Ascending aorta (tissue), 2 donors: Measurements from ENCODE around the gene SHB. TPM values are rescaled to one million over a fixed set of nuclear protein-coding genes. Genes with fewer than 3 reads are reported as not detected.

Source experiments
- DNase-seq, 2 donors: peaks; one replicate each; pipeline ENCODE4 v3.0.0-alpha.2; 2019; ENCODE audit warnings: low spot score in 2 of 2
- H3K27ac ChIP-seq, 2 donors: fragments of 200-600 bp; sonication (generic); one replicate each; pipeline ENCODE4 v1.5.1; 2016 to 2017; ENCODE audit warnings: mild to moderate bottlenecking in 1 of 2
- H3K27me3 ChIP-seq: fragments of 200-600 bp; sonication (generic); one replicate; pipeline ENCODE4 v1.5.1; 2017
- H3K36me3 ChIP-seq, 2 donors: fragments of 200-600 bp; sonication (generic); one replicate each; pipeline ENCODE4 v1.5.1; 2016
- H3K4me1 ChIP-seq, 2 donors: fragments of 200-600 bp; sonication (generic); one replicate each; pipeline ENCODE4 v1.5.1; 2016 to 2017; ENCODE audit warnings: mild to moderate bottlenecking in 1 of 2
- H3K4me3 ChIP-seq, 2 donors: fragments of 200-600 bp; sonication (generic); one replicate each; pipeline ENCODE4 v1.5.1; 2016 to 2017; ENCODE audit warnings: mild to moderate bottlenecking in 1 of 2
- H3K9me3 ChIP-seq, 2 donors: fragments of 200-600 bp; sonication (generic); one replicate each; pipeline ENCODE4 v1.5.1; 2016
- intact Hi-C: fragments of 100-400 bp; cut with DNase I; formaldehyde crosslinking; loops from one replicate; pipeline ENCODE4 v1.15.1; 2023
- total RNA-seq: library from RNA; depleted of rRNA; stranded (reverse); fragments of >200 nt; gene quantifications from one replicate; pipeline ENCODE4 v1.1.0, GENCODE V29; 2016
- TF ChIP-seq, protein P1 (sequence below), 3 experiments: fragments of 200-600 bp in 2 of 3; fragments of 450-650 bp in 1 of 3; sonication (generic) in 2 of 3; IDR thresholded peaks; one replicate each; pipeline ENCODE4 v1.5.1; 2016 to 2019; ENCODE audit warnings: antibody characterized with exemption in 3 of 3, mild to moderate bottlenecking in 1 of 3, moderate library complexity in 1 of 3

SHB gene
- total RNA-seq, 1 donor from 2014 or later, result 77.8 TPM

DNA sequence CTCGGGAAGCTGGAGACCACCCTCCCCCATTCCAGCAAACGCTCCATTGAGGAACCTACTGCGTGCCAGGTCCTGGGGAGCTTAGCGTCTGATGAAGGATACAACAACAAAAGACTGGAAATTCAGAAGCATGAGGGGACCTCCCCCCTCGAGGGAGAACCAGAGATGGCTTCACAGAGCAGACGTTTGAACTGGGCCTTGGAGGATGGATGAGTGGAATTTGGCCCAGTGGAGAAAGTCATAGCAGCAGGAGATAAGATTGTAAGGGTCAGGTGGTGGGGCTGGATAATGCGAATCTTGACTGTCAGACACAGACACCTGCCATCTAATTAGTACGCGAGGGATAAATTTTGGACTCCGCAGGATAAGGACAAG is 163.9 kb downstream of the SHB start:
- Histone ChIP-seq H3K27me3 (no peaks in the 10 kb centered on the region), H3K4me1 (peaks cover 3 to 12% of the 10 kb centered on the region in 2 donors), H3K27ac (peak overlapping the region; percentile 81 to 84), H3K36me3 (no peaks in the 10 kb centered on the region), H3K9me3 (no peaks in the 10 kb centered on the region), H3K4me3 (peak overlapping the region in 1 of 2 donors; percentile 88)
- TF ChIP-seq, protein P1, sequence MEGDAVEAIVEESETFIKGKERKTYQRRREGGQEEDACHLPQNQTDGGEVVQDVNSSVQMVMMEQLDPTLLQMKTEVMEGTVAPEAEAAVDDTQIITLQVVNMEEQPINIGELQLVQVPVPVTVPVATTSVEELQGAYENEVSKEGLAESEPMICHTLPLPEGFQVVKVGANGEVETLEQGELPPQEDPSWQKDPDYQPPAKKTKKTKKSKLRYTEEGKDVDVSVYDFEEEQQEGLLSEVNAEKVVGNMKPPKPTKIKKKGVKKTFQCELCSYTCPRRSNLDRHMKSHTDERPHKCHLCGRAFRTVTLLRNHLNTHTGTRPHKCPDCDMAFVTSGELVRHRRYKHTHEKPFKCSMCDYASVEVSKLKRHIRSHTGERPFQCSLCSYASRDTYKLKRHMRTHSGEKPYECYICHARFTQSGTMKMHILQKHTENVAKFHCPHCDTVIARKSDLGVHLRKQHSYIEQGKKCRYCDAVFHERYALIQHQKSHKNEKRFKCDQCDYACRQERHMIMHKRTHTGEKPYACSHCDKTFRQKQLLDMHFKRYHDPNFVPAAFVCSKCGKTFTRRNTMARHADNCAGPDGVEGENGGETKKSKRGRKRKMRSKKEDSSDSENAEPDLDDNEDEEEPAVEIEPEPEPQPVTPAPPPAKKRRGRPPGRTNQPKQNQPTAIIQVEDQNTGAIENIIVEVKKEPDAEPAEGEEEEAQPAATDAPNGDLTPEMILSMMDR (IDR thresholded peaks at IDR 0.05), result no peak
- DNase-seq, result peak in 1 of 2 donors; percentile 60
- intact Hi-C loops, result loop anchor here (2.0 to 10.0 kb wide), 5 partner anchors 112 to 520 kb away; partner anchors contain the start of genes ALDH1B1, EXOSC3 and IGFBPL1

DNA sequence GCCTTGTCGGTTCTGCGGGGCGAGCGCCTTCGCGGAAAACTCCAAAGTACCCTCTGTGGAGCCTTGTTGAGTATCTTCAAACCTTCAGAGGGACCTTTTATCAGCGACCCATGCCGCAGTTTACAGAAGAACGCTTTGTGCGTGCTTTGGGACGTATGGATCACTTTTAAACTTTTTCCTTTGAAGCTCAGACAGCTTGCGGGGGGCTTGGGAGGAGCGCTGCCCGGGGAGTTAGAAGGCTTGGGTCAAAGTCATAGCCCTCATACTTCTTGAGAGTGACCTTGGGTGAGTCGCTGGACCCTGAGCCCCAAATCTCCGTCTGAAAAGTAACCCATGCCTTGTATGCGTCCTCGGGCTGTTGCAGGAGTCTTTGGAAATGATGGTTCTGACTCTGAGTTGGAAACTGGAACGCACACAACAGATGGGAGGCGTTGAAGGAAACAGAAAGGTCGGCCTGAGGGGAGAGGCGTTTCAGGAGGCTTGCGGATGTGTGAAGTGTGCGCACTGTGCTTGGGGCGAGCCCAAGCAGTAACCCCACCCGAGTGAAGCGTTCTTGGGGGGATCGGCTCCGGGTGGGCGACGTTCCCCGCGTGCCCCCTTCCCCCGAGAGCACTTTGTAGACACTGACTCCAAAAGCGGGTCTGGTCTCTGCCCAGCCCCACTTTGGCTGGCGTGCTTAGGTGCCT is 164.4 kb downstream of the SHB start:
- intact Hi-C loops, result loop anchor here (1.0 to 10.0 kb wide), 10 partner anchors 112 to 520 kb away; partner anchors contain the start of genes ALDH1B1, EXOSC3, IGFBPL1 and TOMM5
- Histone ChIP-seq H3K27me3 (no peaks in the 10 kb centered on the region), H3K9me3 (no peaks in the 10 kb centered on the region), H3K4me1 (peaks cover 3 to 12% of the 10 kb centered on the region in 2 donors), H3K36me3 (peaks cover 0 to under 1% of the 10 kb centered on the region in 2 donors), H3K4me3 (peak overlapping the region; percentile 88 to 95), H3K27ac (peak overlapping the region; percentile 81 to 84)
- no peak for DNase-seq
- TF ChIP-seq, protein P1 (IDR thresholded peaks at IDR 0.05), result no peak

DNA sequence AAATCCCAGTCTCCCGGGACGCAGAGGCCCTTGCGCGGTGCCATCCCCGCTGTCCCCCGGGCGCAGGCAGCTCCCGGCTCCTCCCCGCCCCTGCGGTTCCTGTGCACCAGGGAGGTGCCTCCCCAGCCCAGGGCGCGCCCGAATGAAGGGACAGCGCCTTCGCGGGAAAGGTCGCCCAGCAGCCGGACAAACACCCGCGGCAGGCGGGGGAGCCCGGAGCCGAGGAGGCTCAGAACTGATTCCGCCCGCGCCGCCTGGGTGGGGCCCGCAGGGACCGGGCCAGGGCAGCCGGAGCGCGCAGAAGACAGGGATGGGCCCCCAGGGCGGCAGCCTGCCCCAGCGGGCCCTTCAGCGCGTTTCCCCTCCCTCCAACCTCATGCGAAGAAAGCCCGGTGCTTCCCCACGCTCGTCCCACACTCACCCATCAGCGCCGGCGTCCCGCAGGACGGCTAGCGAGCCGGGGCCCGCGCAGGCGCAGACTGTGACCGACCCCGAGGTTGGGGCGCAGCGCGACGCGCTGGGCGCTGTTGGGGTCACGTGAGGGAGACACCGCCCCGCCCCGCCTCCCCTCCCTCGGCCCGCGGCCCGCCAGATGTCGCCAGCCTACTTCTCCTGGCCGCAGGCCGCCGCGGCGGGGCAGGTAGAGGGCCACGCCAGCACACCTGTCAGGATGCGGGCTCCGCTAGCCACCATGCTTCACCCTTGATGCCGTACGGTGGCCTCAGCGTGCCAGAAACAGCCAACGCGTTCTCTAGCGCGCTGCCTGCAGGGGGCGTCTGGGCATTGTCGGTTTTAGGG is 165.2 kb downstream of the SHB start, which contains the start of gene SLC25A51:
Gene SLC25A51, minus strand, starts transcription at position 481 of the 798 bp plus-strand sequence. CDS start 15,577 bp downstream, outside the sequence.
- Histone ChIP-seq H3K27me3 (no peaks in the 10 kb centered on the region), H3K36me3 (peaks cover 7 to 8% of the 10 kb centered on the region in 2 donors), H3K4me1 (peaks cover 3 to 12% of the 10 kb centered on the region in 2 donors), H3K9me3 (no peaks in the 10 kb centered on the region), H3K27ac (peak within 1 kb of the TSS; percentile 81 to 84), H3K4me3 (peak within 1 kb of the TSS; percentile 88 to 95)
- intact Hi-C loops, result loop anchor here (1.0 to 10.0 kb wide), 10 partner anchors 113 to 521 kb away; partner anchors contain the start of genes ALDH1B1, EXOSC3, IGFBPL1 and TOMM5
- TF ChIP-seq, protein P1 (IDR thresholded peaks at IDR 0.05), result peak; percentile 83 to 98 (median 92)
- DNase-seq, result peak; percentile 74 to 97

DNA sequence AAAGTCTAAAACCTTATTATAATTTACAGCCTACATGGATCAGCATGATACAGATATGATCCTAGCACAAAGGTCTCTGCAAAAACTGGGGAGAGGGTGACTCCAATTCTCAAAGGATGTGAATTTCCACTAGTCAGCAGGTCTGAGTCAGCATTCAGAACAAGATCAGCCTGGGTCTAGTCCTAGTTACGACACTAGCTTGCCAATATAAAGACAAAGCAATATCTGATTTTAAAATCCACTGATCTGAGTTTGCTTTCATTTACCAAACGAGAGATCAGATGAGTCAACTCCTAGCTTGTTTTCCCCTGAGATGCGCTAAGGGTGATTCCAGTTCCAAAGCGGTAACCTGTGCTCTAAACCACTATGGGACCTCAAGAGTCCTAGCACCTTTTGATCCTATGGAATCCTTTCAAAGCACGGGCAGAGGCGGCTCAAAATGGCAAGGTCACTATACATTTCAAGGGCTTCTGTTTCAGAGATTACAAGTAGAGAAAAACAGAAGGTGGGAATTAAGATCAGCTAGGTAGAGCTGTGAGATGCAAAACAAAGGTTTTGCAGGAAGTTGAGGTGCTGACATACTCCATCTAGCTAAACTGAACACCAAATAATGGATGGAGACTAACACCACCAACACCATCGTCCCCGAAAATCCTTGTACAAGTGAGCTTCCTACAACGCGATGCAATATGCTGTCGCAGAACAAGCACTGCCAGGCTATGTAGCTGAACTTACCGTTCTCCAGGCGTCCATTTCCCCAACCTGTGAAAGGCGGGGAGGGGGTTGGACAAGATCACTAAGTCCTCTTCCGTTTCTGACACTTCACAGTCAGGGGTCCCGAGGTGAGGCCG is 166.0 kb downstream of the SHB start:
- intact Hi-C loops, result loop anchor here (5.0 to 10.0 kb wide), 7 partner anchors 118 to 522 kb away; partner anchors contain the start of genes ALDH1B1, EXOSC3, IGFBPL1 and TOMM5
- H3K36me3 ChIP-seq, result peaks cover 11 to 14% of the 10 kb centered on the region in 2 donors
- TF ChIP-seq, protein P1 (IDR thresholded peaks at IDR 0.05), result no peak
- peak overlapping the region; percentile 88 to 95 for H3K4me3 ChIP-seq
- no peak for DNase-seq
- H3K9me3 ChIP-seq, result no peaks in the 10 kb centered on the region
- H3K27me3 ChIP-seq, result no peaks in the 10 kb centered on the region
- H3K27ac ChIP-seq, result peak overlapping the region; percentile 81 to 84
- peaks cover 3 to 12% of the 10 kb centered on the region in 2 donors for H3K4me1 ChIP-seq

DNA sequence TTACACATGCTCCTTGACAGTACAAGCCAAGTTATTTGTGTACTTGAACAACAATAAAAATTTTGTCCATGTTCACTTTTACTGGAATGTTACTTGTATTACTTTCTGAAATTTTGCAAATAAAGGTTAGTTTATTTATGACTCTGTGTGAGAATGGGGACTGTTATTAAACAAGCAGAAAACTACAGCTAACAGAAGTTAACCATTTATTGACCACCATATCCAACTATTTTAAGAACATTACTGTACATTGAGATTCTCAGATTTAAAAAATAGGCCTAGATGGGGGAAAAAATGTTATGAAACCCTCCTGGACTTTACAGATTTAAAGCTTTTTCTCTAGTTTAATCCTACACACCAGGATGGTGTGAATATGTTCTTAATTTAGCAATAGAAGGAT is 166.9 kb downstream of the SHB start:
- intact Hi-C loops, result loop anchor here (5.0 to 10.0 kb wide), 7 partner anchors 117 to 523 kb away; partner anchors contain the start of genes ALDH1B1, EXOSC3, IGFBPL1 and TOMM5
- Histone ChIP-seq H3K27ac (no peak overlapping the region), H3K9me3 (no peaks in the 10 kb centered on the region), H3K27me3 (no peaks in the 10 kb centered on the region), H3K4me1 (peaks cover 3 to 12% of the 10 kb centered on the region in 2 donors), H3K36me3 (peaks cover 16 to 21% of the 10 kb centered on the region in 2 donors), H3K4me3 (no peak overlapping the region)
- TF ChIP-seq, protein P1 (IDR thresholded peaks at IDR 0.05), result no peak
- DNase-seq, result no peak
